WTC11 (cell line): ENCODE results near the gene KRTAP26-1. TPM values are rescaled to one million over a fixed set of nuclear protein-coding genes. Genes with fewer than 3 reads are reported as not detected.

Source experiments
- ATAC-seq: fragments of 200-7000 bp; cut with Tn5 transposase; 2 replicates; pipeline ENCODE4 v1.10.0; 2021; ENCODE audit warnings: mild to moderate bottlenecking, moderate library complexity
- CTCF ChIA-PET: fragments of 300-600 bp; sonication (Branson Sonifier 250); formaldehyde crosslinking; loops from one replicate; lab custom pipeline; 2021; ENCODE audit warnings: antibody characterized with exemption; lab: Charles Lee
- POLR2A ChIA-PET: fragments of 350-600 bp; sonication (Branson Sonifier 250); formaldehyde crosslinking; loops from one replicate; lab custom pipeline; 2021; ENCODE audit warnings: antibody characterized with exemption; lab: Charles Lee
- DNase-seq: peaks from one replicate; pipeline ENCODE4 v3.0.0; 2021; ENCODE audit warnings: low spot score
- H3K27ac Mint-ChIP-seq: 2 replicates; pipeline ENCODE4 v1.8.0; 2021; ENCODE audit warnings: mixed read lengths
- H3K27me3 Mint-ChIP-seq: 2 replicates; pipeline ENCODE4 v1.8.0; 2021; ENCODE audit warnings: low read depth, mild to moderate bottlenecking, moderate library complexity, mixed read lengths
- H3K36me3 Mint-ChIP-seq: 2 replicates; pipeline ENCODE4 v1.8.0; 2021; ENCODE audit warnings: mixed read lengths
- H3K4me1 Mint-ChIP-seq: 2 replicates; pipeline ENCODE4 v1.8.0; 2022; ENCODE audit warnings: mixed read lengths
- H3K4me3 Mint-ChIP-seq: 2 replicates; pipeline ENCODE4 v1.8.0; 2021; ENCODE audit warnings: mild to moderate bottlenecking, moderate library complexity, mixed read lengths
- H3K9me3 Mint-ChIP-seq: 2 replicates; pipeline ENCODE4 v1.8.0; 2021; ENCODE audit warnings: mixed read lengths
- ETV6 ChIP-seq: sonication (generic); formaldehyde crosslinking; IDR thresholded peaks from 2 replicates; pipeline ENCODE4 v1.8.1; 2022; ENCODE audit warnings: mild to moderate bottlenecking, missing genetic modification reagents
- FOXP1 ChIP-seq: sonication (generic); formaldehyde crosslinking; IDR thresholded peaks from 2 replicates; pipeline ENCODE4 v1.8.0; 2022; ENCODE audit warnings: missing genetic modification reagents, mild to moderate bottlenecking, moderate library complexity, borderline replicate concordance
- GABPB1 ChIP-seq: sonication (generic); formaldehyde crosslinking; IDR thresholded peaks from 2 replicates; pipeline ENCODE4 v1.8.1; 2023; ENCODE audit warnings: mild to moderate bottlenecking, missing genetic modification reagents
- GTF2I ChIP-seq: fragments of 250-450 bp; sonication (Bioruptor Pico); conservative IDR thresholded peaks from 2 replicates; pipeline ENCODE4 v1.4.0; 2021; ENCODE audit warnings: mild to moderate bottlenecking
- NFATC4 ChIP-seq: fragments of 250-450 bp; sonication (Bioruptor Pico); IDR thresholded peaks from 2 replicates; pipeline ENCODE4 v1.9.0; 2021; ENCODE audit warnings: mild to moderate bottlenecking
- NFYB ChIP-seq: sonication (generic); formaldehyde crosslinking; conservative IDR thresholded peaks from 2 replicates; pipeline ENCODE4 v1.8.0; 2022; ENCODE audit warnings: low read depth, missing genetic modification reagents
- OVOL2 ChIP-seq: fragments of 250-450 bp; sonication (Bioruptor Pico); IDR thresholded peaks from 2 replicates; pipeline ENCODE4 v1.9.0; 2021; ENCODE audit warnings: mild to moderate bottlenecking, borderline replicate concordance
- PRDM15 ChIP-seq: sonication (generic); formaldehyde crosslinking; IDR thresholded peaks from 2 replicates; pipeline ENCODE4 v1.8.0; 2022; ENCODE audit warnings: missing genetic modification reagents
- PRRX2 ChIP-seq: fragments of 250-450 bp; sonication (Bioruptor Pico); IDR thresholded peaks from 2 replicates; pipeline ENCODE4 v1.8.0; 2021; ENCODE audit warnings: mild to moderate bottlenecking
- SP1 ChIP-seq: sonication (generic); formaldehyde crosslinking; conservative IDR thresholded peaks from 2 replicates; pipeline ENCODE4 v1.8.1; 2022; ENCODE audit warnings: missing genetic modification reagents
- ZBTB21 ChIP-seq: sonication (generic); formaldehyde crosslinking; IDR thresholded peaks from 2 replicates; pipeline ENCODE4 v1.8.1; 2023; ENCODE audit warnings: mild to moderate bottlenecking, missing genetic modification reagents, borderline replicate concordance
- ZNF532 ChIP-seq: fragments of 250-450 bp; sonication (Bioruptor Pico); IDR thresholded peaks from 2 replicates; pipeline ENCODE4 v1.9.0; 2021; ENCODE audit warnings: mild to moderate bottlenecking, borderline replicate concordance
- total RNA-seq: library from RNA; stranded (reverse); gene quantifications from 3 replicates; pipeline ENCODE4 v1.2.3, GENCODE V29; 2021
- TF ChIP-seq, protein P1 (sequence below): fragments of 250-450 bp; sonication (Bioruptor Pico); conservative IDR thresholded peaks from 2 replicates; pipeline ENCODE4 v1.9.0; 2021; ENCODE audit warnings: mild to moderate bottlenecking
- TF ChIP-seq, protein P2 (sequence below): sonication (generic); formaldehyde crosslinking; IDR thresholded peaks from 2 replicates; pipeline ENCODE4 v1.8.0; 2022; ENCODE audit warnings: mild to moderate bottlenecking, missing genetic modification reagents
- TF ChIP-seq, protein P3 (sequence below): sonication (generic); formaldehyde crosslinking; IDR thresholded peaks from 2 replicates; pipeline ENCODE4 v1.8.0; 2023; ENCODE audit warnings: missing genetic modification reagents, mild to moderate bottlenecking, borderline replicate concordance
- TF ChIP-seq, protein P4 (sequence below): sonication (generic); formaldehyde crosslinking; IDR thresholded peaks from 2 replicates; pipeline ENCODE4 v1.8.1; 2023; ENCODE audit warnings: mild to moderate bottlenecking, missing genetic modification reagents, borderline replicate concordance

Gene KRTAP26-1
- total RNA-seq, 1 experiment from 2014 or later, result not detected

GRCh38 chr21:30326390-30326789 is 6.3 kb upstream of the KRTAP26-1 start:
- Mint-ChIP-seq H3K9me3 (peaks cover 32% of the 10 kb centered on the region), H3K27ac (no peak overlapping the region), H3K4me1 (0 out of 2 replicates have a peak, but pooled peaks cover 4% of the 10 kb centered on the region), H3K27me3 (no peaks in the 10 kb centered on the region), H3K36me3 (peaks cover 3% of the 10 kb centered on the region; the same call in 1 of the 2 replicates), H3K4me3 (no peak overlapping the region)
- ATAC-seq, result no peak
- TF ChIP-seq ZNF532 (CRISPR knock-in tag) (no peak), NFYB (CRISPR knock-in tag) (no peak), ZBTB21 (CRISPR knock-in tag) (no peak), ETV6 (no peak), SP1 (CRISPR knock-in tag) (no peak), PRDM15 (CRISPR knock-in tag) (no peak), FOXP1 (CRISPR knock-in tag) (no peak), PRRX2 (CRISPR knock-in tag) (no peak), OVOL2 (CRISPR knock-in tag) (no peak), GTF2I (CRISPR knock-in tag) (no peak), GABPB1 (CRISPR knock-in tag) (no peak), NFATC4 (CRISPR knock-in tag) (no peak)
- TF ChIP-seq, protein P1, sequence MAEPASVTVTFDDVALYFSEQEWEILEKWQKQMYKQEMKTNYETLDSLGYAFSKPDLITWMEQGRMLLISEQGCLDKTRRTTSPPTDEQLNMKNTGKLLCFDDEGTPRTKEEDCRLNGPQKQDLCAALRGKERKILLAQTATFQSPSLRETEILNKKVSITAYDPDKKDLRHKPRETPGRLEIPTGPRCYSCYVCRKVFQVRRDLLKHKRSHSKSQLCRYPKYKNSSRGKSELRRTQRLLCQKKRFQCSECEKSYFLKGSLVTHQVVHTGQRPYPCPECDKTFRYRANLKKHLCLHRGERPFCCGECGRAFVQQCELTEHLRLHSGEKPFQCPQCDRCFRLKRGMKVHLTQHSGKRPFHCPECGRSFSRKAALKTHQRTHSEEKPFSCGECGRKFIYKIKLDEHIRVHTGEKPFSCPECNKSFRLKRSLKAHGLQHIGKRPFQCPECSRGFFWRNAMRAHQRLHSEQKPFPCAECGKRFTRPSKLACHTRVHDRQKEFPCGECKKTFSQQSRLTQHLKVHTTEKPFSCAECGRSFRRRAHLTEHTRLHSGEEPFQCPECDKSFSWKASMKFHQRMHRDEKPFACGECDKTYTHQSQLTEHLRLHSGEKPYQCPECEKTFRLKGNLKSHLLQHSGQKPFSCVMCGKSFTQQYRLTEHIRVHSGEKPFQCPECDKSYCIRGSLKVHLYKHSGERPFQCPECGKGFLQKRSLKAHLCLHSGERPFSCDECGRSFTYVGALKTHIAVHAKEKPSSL (CRISPR knock-in tag), result no peak
- TF ChIP-seq, protein P2, sequence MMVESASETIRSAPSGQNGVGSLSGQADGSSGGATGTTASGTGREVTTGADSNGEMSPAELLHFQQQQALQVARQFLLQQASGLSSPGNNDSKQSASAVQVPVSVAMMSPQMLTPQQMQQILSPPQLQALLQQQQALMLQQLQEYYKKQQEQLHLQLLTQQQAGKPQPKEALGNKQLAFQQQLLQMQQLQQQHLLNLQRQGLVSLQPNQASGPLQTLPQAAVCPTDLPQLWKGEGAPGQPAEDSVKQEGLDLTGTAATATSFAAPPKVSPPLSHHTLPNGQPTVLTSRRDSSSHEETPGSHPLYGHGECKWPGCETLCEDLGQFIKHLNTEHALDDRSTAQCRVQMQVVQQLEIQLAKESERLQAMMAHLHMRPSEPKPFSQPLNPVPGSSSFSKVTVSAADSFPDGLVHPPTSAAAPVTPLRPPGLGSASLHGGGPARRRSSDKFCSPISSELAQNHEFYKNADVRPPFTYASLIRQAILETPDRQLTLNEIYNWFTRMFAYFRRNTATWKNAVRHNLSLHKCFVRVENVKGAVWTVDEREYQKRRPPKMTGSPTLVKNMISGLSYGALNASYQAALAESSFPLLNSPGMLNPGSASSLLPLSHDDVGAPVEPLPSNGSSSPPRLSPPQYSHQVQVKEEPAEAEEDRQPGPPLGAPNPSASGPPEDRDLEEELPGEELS, result no peak
- TF ChIP-seq, protein P3, sequence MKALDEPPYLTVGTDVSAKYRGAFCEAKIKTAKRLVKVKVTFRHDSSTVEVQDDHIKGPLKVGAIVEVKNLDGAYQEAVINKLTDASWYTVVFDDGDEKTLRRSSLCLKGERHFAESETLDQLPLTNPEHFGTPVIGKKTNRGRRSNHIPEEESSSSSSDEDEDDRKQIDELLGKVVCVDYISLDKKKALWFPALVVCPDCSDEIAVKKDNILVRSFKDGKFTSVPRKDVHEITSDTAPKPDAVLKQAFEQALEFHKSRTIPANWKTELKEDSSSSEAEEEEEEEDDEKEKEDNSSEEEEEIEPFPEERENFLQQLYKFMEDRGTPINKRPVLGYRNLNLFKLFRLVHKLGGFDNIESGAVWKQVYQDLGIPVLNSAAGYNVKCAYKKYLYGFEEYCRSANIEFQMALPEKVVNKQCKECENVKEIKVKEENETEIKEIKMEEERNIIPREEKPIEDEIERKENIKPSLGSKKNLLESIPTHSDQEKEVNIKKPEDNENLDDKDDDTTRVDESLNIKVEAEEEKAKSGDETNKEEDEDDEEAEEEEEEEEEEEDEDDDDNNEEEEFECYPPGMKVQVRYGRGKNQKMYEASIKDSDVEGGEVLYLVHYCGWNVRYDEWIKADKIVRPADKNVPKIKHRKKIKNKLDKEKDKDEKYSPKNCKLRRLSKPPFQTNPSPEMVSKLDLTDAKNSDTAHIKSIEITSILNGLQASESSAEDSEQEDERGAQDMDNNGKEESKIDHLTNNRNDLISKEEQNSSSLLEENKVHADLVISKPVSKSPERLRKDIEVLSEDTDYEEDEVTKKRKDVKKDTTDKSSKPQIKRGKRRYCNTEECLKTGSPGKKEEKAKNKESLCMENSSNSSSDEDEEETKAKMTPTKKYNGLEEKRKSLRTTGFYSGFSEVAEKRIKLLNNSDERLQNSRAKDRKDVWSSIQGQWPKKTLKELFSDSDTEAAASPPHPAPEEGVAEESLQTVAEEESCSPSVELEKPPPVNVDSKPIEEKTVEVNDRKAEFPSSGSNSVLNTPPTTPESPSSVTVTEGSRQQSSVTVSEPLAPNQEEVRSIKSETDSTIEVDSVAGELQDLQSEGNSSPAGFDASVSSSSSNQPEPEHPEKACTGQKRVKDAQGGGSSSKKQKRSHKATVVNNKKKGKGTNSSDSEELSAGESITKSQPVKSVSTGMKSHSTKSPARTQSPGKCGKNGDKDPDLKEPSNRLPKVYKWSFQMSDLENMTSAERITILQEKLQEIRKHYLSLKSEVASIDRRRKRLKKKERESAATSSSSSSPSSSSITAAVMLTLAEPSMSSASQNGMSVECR (CRISPR knock-in tag), result no peak
- TF ChIP-seq, protein P4, sequence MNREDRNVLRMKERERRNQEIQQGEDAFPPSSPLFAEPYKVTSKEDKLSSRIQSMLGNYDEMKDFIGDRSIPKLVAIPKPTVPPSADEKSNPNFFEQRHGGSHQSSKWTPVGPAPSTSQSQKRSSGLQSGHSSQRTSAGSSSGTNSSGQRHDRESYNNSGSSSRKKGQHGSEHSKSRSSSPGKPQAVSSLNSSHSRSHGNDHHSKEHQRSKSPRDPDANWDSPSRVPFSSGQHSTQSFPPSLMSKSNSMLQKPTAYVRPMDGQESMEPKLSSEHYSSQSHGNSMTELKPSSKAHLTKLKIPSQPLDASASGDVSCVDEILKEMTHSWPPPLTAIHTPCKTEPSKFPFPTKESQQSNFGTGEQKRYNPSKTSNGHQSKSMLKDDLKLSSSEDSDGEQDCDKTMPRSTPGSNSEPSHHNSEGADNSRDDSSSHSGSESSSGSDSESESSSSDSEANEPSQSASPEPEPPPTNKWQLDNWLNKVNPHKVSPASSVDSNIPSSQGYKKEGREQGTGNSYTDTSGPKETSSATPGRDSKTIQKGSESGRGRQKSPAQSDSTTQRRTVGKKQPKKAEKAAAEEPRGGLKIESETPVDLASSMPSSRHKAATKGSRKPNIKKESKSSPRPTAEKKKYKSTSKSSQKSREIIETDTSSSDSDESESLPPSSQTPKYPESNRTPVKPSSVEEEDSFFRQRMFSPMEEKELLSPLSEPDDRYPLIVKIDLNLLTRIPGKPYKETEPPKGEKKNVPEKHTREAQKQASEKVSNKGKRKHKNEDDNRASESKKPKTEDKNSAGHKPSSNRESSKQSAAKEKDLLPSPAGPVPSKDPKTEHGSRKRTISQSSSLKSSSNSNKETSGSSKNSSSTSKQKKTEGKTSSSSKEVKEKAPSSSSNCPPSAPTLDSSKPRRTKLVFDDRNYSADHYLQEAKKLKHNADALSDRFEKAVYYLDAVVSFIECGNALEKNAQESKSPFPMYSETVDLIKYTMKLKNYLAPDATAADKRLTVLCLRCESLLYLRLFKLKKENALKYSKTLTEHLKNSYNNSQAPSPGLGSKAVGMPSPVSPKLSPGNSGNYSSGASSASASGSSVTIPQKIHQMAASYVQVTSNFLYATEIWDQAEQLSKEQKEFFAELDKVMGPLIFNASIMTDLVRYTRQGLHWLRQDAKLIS (CRISPR knock-in tag), result no peak
- POLR2A ChIA-PET, result no interaction called here
- no peak for DNase-seq
- CTCF ChIA-PET, result no interaction called here
